ENCODE data around the gene RIMKLA. TPM values are rescaled to one million over a fixed set of nuclear protein-coding genes. Genes with fewer than 3 reads are reported as not detected.

RIMKLA gene
- total RNA-seq, 2 experiments from 2014 or later: not detected

- no peak for DNase-seq (ENCODE audit: low spot score)
- no peak overlapping the region for H3K4me2 ChIP-seq (ENCODE audit: low read length)
- intact Hi-C loops (cut with micrococcal nuclease; ENCODE audit: unreplicated experiment): no loop called here
- H3K4me1 ChIP-seq (ENCODE audit: insufficient read depth, low read length, poor library complexity, severe bottlenecking): no peaks in the 10 kb centered on the region
- no peak overlapping the region for H3K4me3 ChIP-seq (ENCODE audit: low read depth, low read length, poor library complexity, severe bottlenecking)
- H4K20me1 ChIP-seq (ENCODE audit: insufficient read depth, low read length): no peaks in the 10 kb centered on the region
- H3K36me3 ChIP-seq (ENCODE audit: insufficient read depth, low read length): no peaks in the 10 kb centered on the region
- ChIA-PET CTCF (ENCODE audit: unreplicated experiment) (no interaction called here), POLR2A (no interaction called here)
- TF ChIP-seq, protein P1, sequence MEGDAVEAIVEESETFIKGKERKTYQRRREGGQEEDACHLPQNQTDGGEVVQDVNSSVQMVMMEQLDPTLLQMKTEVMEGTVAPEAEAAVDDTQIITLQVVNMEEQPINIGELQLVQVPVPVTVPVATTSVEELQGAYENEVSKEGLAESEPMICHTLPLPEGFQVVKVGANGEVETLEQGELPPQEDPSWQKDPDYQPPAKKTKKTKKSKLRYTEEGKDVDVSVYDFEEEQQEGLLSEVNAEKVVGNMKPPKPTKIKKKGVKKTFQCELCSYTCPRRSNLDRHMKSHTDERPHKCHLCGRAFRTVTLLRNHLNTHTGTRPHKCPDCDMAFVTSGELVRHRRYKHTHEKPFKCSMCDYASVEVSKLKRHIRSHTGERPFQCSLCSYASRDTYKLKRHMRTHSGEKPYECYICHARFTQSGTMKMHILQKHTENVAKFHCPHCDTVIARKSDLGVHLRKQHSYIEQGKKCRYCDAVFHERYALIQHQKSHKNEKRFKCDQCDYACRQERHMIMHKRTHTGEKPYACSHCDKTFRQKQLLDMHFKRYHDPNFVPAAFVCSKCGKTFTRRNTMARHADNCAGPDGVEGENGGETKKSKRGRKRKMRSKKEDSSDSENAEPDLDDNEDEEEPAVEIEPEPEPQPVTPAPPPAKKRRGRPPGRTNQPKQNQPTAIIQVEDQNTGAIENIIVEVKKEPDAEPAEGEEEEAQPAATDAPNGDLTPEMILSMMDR (conservative IDR thresholded peaks at IDR 0.05; ENCODE audit: low read length): no peak
- no peak for TF ChIP-seq EZH2phosphoT487 (IDR thresholded peaks at IDR 0.05; ENCODE audit: borderline replicate concordance, low read depth, low read length)
- H3K27ac ChIP-seq (ENCODE audit: low read depth, low read length, poor library complexity, severe bottlenecking): no peak overlapping the region
- no peaks in the 10 kb centered on the region for H3K9me3 ChIP-seq (ENCODE audit: low read length)
- H2AFZ ChIP-seq (ENCODE audit: low read length): no peak overlapping the region
- H3K79me2 ChIP-seq (ENCODE audit: insufficient read depth, low read depth, low read length): no peaks in the 10 kb centered on the region
- no TSS peak for BruUV-seq (replicated peaks)
- no peaks in the 10 kb centered on the region for H3K9me2 ChIP-seq (ENCODE audit: insufficient read depth, low read length)
Measured at GRCh38 chr1:42449256-42449655, 68.7 kb downstream of the RIMKLA start.

DNA sequence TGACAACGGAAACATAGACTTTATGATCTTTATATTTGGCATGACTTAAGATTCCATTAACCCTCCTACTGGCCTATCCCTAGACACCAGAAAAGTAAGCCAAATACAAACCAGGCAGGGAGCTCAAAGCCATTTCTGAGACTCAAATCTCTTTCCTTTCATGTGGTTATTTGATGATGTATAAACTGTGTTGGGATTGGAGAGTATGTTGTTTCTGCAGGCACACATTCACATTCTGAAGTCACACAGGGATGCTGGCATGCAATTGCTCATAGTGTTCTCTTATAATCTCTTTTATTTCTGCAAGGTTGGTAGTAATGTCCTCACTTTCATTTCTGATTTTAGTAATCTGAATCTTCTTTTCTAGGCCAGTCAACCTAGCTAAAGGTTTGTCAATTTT is 69.5 kb downstream of the RIMKLA start:
- no peaks in the 10 kb centered on the region for H3K36me3 ChIP-seq (ENCODE audit: insufficient read depth, low read length)
- ChIA-PET CTCF (ENCODE audit: unreplicated experiment) (no interaction called here), POLR2A (no interaction called here)
- no peak for TF ChIP-seq EZH2phosphoT487 (IDR thresholded peaks at IDR 0.05; ENCODE audit: borderline replicate concordance, low read depth, low read length)
- TF ChIP-seq, protein P1 (conservative IDR thresholded peaks at IDR 0.05; ENCODE audit: low read length): no peak
- BruUV-seq (replicated peaks): no TSS peak
- H3K4me3 ChIP-seq (ENCODE audit: low read depth, low read length, poor library complexity, severe bottlenecking): no peak overlapping the region
- no peaks in the 10 kb centered on the region for H3K79me2 ChIP-seq (ENCODE audit: insufficient read depth, low read depth, low read length)
- no peak overlapping the region for H2AFZ ChIP-seq (ENCODE audit: low read length)
- DNase-seq (ENCODE audit: low spot score): no peak
- H4K20me1 ChIP-seq (ENCODE audit: insufficient read depth, low read length): no peaks in the 10 kb centered on the region
- intact Hi-C loops (cut with micrococcal nuclease; ENCODE audit: unreplicated experiment): no loop called here
- H3K27ac ChIP-seq (ENCODE audit: low read depth, low read length, poor library complexity, severe bottlenecking): no peak overlapping the region
- no peak overlapping the region for H3K4me2 ChIP-seq (ENCODE audit: low read length)
- no peaks in the 10 kb centered on the region for H3K9me3 ChIP-seq (ENCODE audit: low read length)
- no peaks in the 10 kb centered on the region for H3K4me1 ChIP-seq (ENCODE audit: insufficient read depth, low read length, poor library complexity, severe bottlenecking)
- H3K9me2 ChIP-seq (ENCODE audit: insufficient read depth, low read length): no peaks in the 10 kb centered on the region

DNA sequence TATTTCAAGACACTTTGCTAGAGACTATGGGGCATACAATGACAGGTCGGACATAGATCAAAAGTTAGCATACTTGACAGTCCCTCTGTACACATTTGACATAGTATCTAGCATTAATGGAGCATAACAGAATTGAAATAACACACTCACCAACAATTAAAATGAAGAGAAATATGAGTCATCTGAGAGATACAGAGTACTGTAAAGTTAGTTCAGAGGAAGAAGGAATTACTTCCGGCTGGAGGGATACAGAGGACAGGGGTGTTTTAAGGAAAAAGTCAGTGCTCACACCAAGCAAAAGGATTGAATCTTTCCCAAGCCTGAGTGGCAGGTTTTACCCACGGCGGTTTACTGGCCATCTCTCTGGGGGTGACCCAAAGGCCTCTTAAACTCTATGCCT is 72.8 kb downstream of the RIMKLA start:
- Histone ChIP-seq H3K9me3 (ENCODE audit: low read length) (no peaks in the 10 kb centered on the region), H4K20me1 (ENCODE audit: insufficient read depth, low read length) (no peaks in the 10 kb centered on the region), H3K4me1 (ENCODE audit: insufficient read depth, low read length, poor library complexity, severe bottlenecking) (peaks cover 12% of the 10 kb centered on the region), H3K9me2 (ENCODE audit: insufficient read depth, low read length) (no peaks in the 10 kb centered on the region), H3K4me2 (ENCODE audit: low read length) (no peak overlapping the region), H3K4me3 (ENCODE audit: low read depth, low read length, poor library complexity, severe bottlenecking) (no peak overlapping the region), H3K27ac (ENCODE audit: low read depth, low read length, poor library complexity, severe bottlenecking) (no peak overlapping the region), H3K36me3 (ENCODE audit: insufficient read depth, low read length) (peaks cover 4% of the 10 kb centered on the region; the same call in 1 of the 2 replicates), H3K79me2 (ENCODE audit: insufficient read depth, low read depth, low read length) (peaks cover 4% of the 10 kb centered on the region; the same call in 1 of the 2 replicates), H2AFZ (ENCODE audit: low read length) (no peak overlapping the region)
- ChIA-PET CTCF (ENCODE audit: unreplicated experiment) (no interaction called here), POLR2A (no interaction called here)
- DNase-seq (ENCODE audit: low spot score): no peak
- no TSS peak for BruUV-seq (replicated peaks)
- TF ChIP-seq, protein P1 (conservative IDR thresholded peaks at IDR 0.05; ENCODE audit: low read length): no peak
- TF ChIP-seq EZH2phosphoT487 (IDR thresholded peaks at IDR 0.05; ENCODE audit: borderline replicate concordance, low read depth, low read length): no peak
- intact Hi-C loops (cut with micrococcal nuclease; ENCODE audit: unreplicated experiment): no loop called here
